GM18519 (cell line): ENCODE measurements around the gene RBMX2.
"Not testable (repeated sequence)": the region's sequence is repeated elsewhere in the genome, so short reads cannot be mapped to it uniquely, and the experiment has no call there.

Experiments
- ATAC-seq: cut with Tn5 transposase; IDR thresholded peaks from one replicate; pipeline ENCODE4 v1.9.1; 2021; ENCODE audit warnings: mild to moderate bottlenecking, moderate library complexity; ENCODE audit not compliant: unreplicated experiment, low FRiP score

RBMX2 gene, protein sequence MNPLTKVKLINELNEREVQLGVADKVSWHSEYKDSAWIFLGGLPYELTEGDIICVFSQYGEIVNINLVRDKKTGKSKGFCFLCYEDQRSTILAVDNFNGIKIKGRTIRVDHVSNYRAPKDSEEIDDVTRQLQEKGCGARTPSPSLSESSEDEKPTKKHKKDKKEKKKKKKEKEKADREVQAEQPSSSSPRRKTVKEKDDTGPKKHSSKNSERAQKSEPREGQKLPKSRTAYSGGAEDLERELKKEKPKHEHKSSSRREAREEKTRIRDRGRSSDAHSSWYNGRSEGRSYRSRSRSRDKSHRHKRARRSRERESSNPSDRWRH

DNA sequence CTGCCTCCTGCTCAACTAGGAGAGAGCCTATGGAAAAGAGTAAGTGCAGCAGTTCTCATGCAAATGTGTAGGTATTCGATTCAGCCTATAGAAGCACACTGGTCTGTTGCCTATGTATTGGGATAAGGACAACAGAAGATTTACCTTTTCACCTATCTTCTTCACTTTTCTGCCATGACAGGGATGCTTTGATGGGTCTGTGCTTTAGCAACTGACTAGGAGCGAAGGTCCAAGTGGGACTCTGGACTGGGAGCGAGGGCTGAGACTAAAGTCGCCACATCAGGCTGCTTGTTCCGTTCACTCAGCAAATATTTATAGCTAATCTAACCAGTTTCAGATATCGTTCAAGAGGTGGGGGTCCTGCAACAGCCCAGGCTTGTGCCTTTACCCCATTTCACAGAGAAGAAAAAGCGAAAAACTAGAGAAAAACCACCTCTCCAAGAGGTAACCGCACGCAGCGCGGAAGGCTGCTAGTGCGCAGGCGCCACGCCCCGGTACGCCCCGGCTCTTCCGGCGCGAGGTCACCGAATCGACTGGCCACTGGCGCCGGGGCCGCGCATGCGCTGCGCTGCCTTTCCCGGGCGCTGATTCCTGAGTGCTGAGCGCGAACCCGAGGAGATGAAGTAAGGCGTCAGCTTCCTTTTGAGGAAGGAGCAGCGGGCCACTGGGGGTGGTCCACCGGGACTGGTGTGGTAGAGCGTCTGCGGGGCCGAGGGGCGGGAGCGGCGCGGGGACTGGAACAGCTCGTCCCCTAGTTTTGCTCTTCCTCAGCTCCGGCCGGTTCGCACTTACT lies at the start of gene RBMX2:
RBMX2 (plus strand) TSS at position 573 of the 793 bp plus-strand sequence; CDS start at position 619, 46 bp downstream.
- ATAC-seq = peak; percentile 94

DNA sequence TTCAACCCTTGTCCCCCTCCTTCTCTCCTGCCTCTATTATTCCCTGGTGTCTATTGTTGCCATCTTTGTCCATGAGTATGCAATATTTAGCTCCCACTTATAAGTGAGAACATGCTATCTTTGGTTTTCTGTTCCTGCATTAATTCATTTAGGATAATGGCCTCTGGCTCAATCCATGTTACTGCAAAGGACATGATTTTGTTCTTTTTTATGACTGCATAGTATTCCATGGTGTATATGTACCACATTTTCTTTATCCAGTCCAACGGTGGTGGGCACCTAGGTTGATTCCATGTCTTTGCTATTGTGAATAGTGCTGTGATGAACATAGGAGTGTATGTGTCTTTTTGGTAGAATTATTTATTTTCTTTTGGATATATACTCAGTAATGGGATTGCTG lies 49.7 kb upstream of the RBMX2 start:
- ATAC-seq = not testable (repeated sequence)

DNA sequence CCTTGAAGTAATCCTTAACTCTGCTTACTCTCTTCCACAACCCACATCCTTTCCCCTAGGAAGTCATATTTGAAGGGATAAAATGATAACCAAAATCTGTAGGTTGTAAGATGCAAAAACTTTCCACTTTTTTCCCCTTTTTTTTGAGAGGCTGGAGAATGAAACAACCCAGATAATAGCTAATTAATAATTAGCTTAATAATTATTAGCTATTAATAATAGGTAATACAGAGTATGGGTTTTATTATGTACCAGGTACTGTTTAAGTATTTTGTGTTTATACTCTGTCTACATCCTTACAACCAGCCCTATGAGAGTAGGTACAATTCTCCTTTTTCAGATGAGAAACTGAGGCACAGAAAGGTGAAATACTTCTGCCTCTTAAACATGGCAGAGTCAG lies 25.7 kb upstream of the RBMX2 start:
- no peak for ATAC-seq

DNA sequence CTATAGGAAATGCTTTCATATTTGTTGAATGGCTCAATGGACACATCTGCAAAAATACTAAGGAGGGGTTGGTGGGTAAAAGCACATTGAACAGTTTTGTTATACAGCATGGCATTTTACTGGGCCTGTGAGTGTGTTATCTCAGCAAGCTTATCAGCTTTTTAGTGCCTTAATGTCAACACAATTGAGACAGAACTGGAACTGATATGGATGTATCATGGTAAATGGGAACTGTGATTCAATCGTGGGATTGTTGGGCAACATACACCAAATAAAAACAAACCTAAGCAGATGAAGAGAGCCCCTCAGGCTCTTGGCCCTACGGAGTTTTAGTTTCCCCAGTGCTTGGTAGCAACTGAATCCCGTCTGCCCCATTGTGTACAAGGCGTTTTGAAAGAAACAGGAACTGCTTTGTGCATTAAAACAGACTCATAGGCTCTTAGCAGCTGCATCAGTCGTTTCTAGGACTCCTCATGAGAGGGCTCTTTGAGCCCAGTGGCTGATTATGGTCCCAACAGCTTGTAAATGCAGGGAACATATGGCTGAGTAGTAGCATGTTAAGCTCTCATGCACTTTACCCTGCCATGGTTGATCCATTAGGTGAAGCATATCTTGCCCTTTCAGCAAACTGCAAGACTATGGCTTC lies 23.6 kb upstream of the RBMX2 start:
- no peak for ATAC-seq

DNA sequence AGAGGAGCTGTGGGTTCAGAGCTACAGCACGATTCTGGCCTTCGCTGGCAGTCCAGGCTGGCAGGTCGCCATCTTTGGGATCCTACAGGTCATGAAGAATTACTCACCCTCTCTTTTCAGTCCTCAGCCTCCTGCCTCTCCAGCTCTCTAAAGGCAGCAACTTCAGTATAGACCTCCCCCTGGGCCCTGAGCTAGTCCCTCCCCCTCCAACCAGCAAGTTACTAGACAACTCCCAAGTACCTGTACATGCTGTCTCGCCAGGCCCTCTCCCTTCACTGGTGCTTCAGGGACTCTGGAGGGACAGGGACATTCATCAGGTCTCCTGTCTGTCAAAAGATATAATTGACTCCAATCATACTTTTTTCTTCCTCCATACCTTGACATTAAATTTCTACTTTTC lies 16.3 kb upstream of the RBMX2 start, which contains the start of gene GPR119:
GPR119 (minus strand) TSS at position 155 of the 400 bp plus-strand sequence. CDS start 227 bp downstream, outside the sequence.
- no peak for ATAC-seq

DNA sequence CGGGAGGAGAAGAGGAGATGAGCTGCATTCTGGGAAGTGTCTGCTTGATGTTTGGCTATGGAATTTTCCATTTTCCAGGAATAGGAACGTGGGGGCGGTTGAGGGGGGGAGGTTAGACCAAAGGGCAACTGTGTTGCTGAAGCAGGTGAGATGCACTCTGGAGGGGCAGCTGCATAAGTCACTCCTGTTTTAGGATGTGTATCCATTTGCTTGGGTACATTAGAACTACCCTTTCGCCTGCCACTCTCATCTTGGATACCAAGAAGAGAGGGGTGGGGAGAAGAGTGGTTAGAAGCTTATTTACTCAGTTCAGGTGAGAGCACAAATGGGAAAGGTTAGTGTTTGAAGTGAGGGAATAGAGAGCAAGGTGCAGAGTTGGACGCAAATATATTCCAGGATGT lies 15.4 kb upstream of the RBMX2 start:
- no peak for ATAC-seq

DNA sequence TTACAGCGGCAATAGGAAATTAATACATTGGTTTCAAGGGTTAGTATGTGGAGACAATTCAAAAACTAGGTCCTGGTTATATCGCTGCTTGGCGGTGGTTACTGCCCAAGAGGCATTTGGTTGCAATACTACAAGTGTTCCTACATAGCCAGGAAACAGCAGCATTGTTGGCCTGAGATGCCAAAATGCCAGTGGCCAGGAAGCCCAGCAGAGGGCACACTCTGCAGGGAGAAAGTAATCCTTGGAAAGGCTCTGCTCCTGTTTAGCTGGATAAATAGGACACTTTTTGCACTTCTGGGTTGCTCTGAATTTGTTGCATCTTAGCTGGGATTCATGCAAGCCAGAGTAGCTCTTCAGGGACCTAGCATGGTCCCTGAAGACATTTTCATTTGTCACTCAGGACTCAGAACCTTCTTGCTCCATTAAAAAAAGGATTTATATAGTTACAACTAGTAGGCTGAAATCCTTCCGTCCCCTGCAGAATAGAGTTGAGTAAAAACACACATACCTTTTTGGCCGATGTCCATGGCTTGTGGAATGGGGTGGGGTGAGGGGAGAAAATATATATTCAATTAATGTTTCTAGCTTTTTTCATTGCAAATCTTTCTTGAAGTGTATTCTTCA lies 8.2 kb upstream of the RBMX2 start:
- ATAC-seq = no peak

DNA sequence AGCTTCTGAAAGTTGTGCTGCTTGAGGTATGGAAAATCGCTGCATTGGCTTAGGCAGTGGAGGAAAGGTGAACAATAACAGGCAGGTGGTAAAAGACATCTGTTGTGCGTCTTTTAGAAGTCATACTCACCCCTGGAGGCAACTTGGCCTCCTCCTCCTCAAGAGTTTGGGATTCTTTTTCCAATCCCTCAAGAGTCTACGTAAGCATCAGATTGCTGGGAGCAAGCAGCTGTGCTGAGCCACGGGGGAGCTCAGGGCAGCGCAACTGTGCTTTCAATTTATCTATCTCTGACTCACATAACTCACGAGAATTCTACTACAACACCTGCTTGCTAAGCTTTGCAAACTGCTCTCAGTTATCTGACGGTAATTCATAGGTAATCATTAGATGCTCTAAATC lies 6.4 kb upstream of the RBMX2 start:
- no peak for ATAC-seq

DNA sequence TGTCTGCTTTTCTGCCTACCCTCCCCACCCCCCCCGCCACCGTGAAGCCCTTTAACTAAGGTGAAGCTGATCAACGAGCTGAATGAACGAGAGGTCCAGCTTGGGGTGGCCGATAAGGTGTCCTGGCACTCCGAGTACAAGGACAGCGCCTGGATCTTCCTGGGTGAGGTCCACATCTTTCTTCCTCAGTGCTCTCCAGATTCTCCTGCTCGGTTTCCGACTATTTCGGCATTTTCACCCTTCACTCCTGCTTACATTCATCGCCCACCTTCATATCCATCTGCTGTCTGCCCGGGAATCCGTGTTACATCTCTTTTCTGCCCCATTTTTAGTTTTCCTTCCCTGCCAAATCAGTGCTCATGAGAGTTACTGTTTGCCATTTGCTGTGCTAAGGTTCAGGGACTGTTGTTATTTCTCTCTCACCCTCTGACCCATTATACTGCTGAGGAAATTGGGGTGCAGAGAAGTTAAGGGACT lies 459 bp downstream of the RBMX2 start:
- ATAC-seq = no peak

DNA sequence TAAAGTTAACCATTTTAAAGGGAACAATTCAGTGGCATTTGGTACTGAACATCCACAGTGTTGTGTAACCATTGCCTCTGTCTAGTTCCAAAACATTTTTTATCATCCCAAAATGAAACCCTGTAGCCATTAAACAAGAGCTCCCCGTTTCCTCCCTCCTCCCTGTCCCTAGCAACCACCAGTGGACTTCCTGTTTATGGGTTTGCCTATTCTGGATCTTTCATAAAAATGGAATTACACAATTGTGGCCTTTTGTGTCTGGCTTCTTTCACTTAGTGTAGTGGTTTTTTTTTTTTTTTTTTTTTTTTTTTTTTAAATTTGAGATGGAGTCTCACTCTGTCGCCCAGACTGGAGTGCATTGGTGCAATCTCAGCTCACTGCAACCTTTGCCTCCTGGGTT lies 11.6 kb downstream of the RBMX2 start:
- ATAC-seq = no peak

DNA sequence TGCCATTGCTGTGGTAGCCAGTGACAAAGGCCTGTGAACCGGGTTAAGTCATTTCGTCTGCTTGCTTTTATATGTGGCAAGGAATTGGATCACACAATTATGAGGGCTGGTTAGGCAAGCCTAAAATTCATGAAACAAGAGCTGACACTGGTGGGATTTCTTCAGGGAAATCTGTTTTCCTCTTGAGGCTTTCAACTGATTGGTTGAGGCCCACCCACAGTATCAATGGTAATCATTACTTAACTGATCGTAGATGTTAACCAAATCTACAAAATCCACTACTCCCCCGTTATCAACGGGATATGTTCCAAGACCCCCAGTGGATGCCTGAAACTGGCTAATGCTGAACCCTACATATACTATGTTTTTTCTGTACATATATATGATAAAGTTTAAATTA lies 13.0 kb downstream of the RBMX2 start:
- ATAC-seq = no peak

DNA sequence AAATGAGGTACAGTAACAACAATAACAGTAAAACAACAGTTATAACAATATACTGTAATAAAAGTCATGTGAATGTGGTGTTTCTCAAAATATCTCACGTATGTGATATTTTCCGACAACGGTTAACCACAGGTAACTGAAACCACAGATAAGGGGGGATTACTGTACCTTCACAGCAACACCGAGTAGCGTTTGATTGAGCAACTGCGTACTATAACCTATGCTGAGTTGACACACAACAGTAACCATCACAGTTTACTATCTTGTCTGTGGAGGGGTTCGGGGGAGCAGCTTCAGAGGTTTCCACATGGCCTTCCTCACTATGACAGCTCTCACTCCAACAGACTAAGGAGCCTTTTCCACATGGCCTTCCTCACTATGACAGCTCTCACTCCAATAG lies 13.4 kb downstream of the RBMX2 start:
- no peak for ATAC-seq

DNA sequence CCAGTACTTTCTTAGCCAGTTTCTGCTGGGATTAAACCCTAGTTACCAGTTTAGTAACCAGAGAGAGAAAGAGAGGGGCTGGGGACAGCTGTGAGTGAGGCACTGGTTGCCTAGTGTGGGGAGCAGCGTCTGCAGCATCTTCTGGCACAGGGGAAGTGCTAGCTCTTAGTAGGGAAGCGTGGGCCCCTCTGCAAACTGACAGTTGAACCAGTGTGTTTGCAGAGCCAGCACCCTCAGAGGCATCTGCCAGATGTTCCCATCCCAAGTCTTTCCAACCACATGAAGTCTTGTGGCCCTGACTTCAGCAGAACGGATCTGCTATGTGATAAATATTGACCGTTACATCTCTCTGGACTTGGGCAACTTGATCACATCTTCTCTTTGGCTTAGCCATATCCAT lies 15.0 kb downstream of the RBMX2 start:
- no peak for ATAC-seq

DNA sequence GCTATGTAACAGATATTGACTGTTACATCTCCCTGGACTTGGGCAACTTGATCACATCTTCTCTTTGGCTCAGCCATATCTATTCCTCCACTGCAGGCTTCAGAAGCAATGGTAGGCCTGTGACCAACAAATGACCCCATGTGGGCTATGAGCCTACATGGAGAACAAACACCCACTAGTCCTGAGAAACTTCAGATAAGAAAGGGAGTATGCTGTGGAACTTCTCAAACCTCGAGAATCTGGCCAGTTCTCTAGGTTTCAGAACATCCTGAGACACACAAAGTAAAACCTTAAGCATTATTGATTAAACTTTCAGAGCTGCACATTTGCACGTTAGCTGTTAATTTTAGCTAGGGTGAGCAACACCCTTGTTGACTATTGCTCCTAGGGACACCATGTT lies 16.3 kb downstream of the RBMX2 start:
- ATAC-seq = no peak

DNA sequence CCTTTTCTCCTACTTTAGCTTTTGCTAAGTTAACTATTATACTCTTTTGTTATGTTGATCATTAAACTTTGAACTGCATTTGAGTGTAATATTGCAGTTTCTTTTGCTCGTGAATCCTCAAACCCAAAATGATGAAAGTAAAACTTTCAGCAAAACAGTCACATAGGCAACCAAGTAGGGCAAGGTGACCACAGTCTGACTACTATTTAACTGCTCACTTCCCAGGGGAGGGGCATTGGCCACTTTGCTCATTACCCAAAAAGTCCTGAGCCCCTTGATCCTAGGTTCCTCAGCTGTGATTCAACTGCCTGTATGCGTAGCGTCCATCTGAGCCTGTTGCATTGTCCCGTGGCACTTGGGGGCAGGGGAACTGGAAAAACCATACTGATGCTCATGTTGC lies 17.0 kb downstream of the RBMX2 start:
- no peak for ATAC-seq

DNA sequence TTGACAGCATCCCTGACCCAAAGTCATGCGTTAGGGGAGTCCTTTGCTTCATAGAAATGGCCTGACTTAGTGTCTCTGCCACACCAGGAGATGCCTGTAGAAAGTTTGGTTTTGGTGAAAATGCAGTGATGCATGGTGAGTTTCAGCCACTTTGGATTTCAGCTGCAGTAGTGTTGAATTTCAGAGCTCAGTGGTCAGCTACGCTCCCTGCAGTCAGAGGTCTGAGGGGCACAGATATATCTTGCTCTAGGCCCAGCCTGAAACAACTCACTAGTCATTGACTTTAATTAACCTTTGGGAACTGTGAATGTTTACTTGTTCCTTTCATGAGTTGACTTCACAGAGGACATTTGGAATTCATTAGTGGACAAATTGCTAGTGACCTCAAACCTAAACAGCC lies 17.5 kb downstream of the RBMX2 start:
- ATAC-seq = no peak

DNA sequence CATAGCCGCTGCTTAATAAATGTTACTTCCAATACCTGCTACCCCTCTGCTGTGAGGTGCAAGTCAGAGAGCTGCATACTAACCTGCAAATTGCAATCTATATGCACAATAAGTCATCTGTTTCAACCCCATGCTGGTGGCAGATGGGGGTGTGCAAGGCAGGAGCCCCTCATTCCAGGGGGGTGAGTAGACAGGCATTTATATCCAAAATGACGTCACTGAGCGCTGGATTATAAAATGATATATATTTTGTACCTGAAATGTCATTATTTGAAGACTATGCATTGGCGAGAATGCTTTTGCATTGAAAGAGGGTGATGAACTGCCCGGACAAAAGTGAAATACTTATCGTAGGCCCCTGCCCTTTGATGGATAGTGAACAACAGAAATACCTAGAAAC lies 24.7 kb downstream of the RBMX2 start:
- ATAC-seq = no peak

DNA sequence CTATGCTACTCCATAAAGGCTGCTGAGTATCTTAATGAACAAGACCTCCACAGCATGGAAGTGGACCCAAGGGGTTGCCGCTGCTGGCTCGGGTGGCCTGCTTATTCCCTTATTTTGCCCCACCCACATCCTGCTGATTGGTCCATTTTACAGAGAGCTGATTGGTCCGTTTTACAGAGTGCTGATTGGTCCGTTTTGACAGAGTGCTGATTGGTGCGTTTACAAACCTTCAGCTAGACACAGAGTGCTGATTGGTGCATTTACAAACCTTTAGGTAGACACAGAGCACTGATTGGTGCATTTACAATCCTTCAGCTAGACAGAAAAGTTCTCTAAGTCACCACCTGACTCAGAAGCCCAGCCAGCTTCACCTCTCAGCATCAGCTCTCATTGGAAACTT lies 27.4 kb downstream of the RBMX2 start:
- not testable (repeated sequence) for ATAC-seq

DNA sequence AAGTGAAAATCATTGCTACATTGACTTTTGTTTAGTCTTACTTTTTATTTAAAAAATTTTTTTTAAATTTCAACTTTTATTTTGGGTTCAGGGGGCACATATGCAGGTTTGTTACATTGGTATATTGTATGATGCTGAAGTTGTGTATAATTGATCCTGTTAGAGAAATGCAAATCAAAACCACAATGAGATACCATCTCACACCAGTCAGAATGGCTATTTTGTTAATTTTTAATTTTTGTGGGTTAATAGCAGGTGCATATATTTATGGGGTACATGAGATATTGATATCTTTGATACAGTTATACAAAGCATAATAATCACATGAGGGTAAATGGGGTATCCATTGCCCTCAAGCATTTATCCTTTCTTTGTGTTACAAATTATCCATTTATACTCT lies 34.1 kb downstream of the RBMX2 start:
- no peak for ATAC-seq

DNA sequence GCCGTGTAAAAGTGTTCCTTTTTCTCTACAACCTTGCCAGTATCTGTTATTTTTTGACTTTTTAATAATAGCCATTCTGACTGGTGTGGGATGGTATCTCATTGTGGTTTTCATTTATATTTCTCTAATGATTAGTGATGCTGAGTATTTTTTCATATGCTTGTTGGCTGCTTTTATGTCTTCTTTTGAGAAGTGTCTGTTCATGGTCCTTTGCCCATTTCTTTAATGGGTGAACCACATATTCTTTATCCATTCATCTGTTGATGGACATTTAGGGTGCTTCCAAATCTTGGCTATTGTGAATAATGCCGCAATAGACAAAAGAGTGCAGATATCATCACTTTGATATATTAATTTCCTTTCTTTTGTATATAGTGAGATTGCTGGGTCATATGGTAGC lies 36.2 kb downstream of the RBMX2 start:
- ATAC-seq = not testable (repeated sequence)

DNA sequence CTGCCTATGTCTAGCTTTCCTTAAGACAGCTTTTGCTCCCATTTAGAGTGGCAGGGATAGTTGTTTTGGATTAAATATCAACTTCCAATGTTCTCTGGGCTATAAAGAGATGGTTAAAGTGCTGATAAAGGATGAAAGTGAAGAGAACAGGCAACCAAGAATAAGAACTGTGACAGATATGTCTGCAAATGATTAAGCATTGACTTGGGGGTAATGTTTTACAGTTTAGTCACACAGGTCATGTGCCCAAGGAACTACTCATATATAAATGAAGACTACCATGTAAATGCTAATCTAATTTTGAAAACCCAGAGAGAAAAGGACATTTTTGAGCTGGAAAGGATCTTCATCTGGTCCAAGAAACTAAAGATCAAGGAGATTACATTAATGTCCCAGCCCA lies 42.1 kb downstream of the RBMX2 start:
- ATAC-seq = no peak
